Right renal pelvis (tissue), 4 donors: Measurements from ENCODE around the gene PPP6R3. TPM values are rescaled to one million over a fixed set of nuclear protein-coding genes. Genes with fewer than 3 reads are reported as not detected.
A peak's percentile ranks its signal among the peaks of the same experiment; 100 is the strongest.
"Not testable (repeated sequence)": the region's sequence is repeated elsewhere in the genome, so short reads cannot be mapped to it uniquely, and the experiment has no call there.

Experiments used
- DNase-seq, 4 donors: peaks; one replicate each; pipeline ENCODE4 v3.0.0-alpha.2; 2013; ENCODE audit warnings: low read depth in 4 of 4, low spot score in 3 of 4, missing footprints in 1 of 4
- polyA plus RNA-seq, 4 donors: library from polyadenylated mRNA; unstranded; fragments of 120-200 nt; gene quantifications; one replicate each; pipeline ENCODE4 v1.2.1, GENCODE V29; 2013; ENCODE audit not compliant: insufficient read length in 4 of 4

Gene PPP6R3
- polyA plus RNA-seq, 4 donors, result 82.7 to 109 (median 101) TPM

DNA sequence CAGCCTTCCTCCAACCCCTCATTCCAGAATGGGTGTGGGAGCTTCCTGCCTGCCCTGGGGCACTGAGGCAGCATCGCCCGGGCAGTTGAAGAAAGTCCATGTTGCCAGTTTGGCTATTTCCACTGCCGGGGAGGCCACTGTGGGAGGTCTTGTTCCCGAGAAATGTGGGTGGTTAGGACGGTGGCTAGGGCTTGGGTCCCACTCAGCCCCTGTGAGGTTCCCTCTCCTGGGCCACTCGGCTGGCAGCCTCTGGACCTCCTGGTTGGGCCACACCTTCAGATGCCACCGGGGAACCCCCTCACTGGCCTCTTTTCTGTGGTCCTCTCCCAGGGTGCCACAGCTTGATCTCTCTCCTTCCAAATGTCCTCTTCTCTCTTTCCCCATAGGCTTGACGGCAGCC is 5.1 kb upstream of the PPP6R3 start:
- no peak for DNase-seq

DNA sequence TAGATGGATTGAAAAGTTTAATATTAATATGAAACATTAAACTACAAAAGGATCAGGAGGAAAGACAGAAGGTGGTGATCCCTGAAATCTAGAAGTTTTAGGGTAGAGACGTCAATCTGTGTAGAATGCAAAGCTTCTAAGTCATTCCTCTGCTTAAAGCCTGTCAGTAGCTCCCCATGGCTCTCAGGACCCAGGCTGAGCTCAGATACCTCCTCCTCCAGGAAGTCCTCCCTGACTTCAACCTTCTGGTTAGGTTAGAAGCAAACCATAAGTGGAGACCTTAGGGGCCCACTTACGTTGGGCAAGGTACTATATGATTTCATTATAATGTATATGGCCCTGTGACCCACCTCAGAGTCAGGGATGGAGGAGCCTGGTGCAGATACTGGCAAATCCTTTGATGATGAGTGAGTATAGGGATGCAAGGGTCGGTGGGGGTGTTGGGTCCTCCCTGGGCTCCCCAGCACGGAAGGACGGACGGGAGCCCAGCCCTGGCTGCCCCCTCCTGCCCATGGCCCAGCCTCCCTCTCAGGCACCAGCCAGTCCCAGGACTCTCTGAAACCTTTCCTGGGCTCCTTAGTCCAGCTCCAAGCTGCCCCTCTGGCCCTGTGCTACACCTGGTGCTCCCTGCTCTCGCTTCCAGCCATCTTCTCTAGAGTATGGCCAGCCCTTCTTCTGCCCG is 3.2 kb upstream of the PPP6R3 start:
- no peak for DNase-seq

DNA sequence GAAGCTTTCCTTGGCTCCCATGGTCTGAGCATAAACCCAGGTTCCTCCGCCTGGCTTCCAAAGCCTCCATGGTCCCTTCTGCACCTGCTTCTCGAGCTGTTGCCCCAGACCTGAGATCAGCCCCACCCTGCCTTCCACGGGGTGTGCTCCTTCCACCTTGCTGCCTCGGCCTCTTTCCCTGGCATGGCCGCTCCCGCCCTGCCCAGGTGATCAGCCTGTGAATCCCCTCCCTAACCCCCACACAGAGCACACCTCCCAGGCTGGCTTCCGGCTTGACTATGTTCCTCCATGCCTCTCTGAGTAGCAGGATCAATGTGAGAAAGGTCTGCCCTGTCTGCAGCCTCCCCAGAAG is 2.7 kb upstream of the PPP6R3 start:
- no peak for DNase-seq

DNA sequence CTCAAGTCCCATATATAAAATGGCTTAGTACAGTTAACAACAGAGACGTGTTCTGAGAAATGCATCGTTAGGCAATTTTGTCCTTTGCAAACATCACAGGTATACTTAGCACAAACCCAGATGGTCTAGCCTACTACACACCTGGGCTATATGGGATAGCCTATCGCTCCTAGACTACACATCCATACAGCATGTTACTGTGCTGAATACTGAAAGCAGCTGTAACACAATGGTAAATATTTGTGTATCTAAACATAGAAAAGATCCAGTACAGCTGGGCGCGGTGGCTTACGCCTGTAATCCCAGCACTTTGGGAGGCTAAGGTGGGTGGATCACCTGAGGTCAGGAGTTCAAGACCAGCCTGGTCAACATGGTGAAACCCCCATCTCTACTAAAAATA is 2.2 kb upstream of the PPP6R3 start:
- not testable (repeated sequence) for DNase-seq

DNA sequence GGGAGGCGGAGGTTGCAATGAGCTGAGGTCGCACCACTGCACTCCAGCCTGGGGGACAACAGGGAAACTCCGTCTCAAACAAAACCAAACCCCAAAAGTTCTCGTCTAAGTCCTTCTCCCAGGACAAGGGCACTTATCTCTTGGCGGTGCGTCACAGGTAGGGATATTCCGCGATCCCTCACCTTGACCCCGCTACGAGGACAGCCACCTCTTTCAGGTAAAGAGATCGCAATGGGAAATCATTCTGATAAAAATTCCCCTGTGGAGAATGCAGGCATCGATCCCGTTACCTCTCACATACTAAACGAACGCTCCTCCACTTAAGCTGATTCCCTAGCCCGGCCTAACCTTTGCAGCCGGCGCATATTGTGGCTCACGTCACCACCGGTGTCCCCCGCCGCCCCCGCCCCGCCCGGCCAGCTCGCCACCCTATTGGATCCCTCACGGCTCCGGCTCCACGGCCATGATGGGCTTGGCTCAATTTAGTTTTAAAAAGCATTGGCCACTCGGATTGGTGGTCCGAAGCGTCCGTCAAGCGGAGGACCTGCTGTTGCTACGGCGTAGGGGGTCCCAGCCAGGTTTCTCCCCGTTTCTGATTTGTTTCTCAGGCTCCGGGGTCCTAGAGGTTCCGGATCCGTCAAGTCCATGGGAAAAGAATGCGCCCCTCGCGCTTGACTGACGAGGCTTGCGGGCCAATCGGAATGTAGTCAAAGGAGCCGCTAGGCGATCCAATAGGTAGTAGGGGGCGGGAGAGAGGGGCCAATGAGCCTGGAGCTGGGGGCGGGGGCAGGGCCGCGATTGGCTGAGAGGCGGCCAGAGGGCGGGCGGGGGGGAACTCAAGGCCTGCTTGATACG is 439 bp upstream of the PPP6R3 start:
- DNase-seq, result peak; percentile 98 to 100 (median 100)

DNA sequence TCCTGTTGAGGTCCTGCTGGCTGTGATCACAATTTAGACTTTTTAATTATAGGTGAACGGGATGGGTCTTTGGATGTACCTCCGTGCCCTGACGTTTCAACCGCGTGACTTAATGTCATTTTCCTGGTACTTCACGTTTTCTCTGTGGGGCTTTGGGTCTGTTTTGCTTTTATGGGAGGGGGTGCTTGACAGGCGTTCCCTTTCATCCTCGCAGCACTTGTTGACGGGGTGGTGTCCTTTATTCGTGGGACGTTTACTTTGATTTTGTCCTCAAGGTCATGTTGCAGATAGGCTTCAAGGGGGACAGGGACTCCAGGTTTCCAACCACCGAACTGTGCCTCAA is 994 bp downstream of the PPP6R3 start:
- no peak for DNase-seq

DNA sequence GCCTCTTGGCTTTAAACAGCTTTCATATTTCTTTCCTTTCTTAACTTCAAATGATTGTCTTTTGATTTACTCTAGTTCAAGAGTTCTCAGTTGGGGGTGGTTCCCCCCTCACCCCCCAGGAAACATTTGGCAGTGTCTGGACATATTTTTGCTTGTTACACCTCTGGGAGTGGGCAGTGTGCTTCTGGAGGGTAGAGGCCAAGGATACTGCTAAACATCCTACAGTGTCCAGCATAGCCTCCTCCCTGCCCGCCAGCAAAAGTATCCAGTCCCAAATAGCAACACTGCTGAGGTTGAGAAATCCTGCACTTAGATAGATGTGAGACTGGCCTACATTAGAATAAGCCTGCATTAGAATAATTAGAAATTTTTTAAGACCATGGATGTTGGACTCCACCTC is 3.2 kb downstream of the PPP6R3 start:
- no peak for DNase-seq

DNA sequence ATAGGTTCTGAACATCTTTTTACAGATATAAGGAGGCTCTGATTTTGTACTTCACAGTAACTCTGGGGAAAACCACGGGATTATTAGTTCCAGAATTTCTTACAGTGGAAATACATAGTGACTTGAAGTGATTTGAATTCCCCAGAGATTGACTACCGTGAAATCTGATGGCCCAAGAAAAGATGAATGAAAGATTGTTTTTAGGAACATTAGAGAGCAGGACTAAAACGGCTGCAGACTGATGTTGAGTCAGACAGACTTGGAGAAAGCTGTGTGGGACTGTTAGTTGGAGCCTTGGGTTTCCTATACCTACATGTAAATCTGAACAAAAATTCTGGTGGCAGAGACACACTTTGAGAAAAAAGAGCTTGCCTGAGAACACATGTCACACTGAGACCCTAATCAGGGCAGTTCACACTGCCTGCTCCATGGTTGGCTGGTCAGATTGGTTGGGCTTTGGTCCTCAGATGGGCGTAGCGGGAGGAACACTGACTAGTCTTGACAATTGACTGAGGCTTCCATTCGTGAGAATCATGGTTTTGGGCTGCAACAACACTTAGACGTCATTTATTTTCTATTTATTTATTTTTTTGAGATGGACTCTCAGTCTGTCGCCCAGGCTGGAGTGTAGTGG is 6.8 kb downstream of the PPP6R3 start:
- no peak for DNase-seq

DNA sequence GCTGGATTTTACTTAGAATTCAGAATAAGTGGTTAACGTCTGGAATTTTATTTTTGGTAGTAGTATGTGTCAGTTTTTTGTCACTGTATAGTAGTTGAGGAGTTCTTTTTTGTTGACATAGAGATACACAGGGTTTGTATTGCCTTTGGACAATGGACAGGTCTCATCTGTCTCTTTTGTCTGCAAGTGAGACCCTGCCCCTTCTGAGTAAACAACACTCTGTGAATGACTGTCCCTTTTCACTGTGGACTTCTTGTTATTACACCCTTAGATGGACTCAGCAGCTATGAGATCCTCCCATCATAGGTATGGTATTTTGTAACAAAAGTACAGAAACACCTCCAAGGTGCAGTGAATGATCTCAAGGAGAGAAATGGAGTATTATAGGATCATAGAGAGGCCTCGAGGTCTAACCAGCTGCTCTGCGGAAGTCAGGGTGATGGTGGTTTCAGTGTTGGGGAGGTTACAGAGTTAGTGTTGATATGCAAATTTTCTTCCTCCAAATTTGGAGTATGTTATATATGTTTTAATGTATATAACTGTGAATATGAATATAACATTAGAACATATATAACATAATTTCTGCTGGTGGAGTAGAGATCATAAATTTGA is 7.8 kb downstream of the PPP6R3 start:
- no peak for DNase-seq

DNA sequence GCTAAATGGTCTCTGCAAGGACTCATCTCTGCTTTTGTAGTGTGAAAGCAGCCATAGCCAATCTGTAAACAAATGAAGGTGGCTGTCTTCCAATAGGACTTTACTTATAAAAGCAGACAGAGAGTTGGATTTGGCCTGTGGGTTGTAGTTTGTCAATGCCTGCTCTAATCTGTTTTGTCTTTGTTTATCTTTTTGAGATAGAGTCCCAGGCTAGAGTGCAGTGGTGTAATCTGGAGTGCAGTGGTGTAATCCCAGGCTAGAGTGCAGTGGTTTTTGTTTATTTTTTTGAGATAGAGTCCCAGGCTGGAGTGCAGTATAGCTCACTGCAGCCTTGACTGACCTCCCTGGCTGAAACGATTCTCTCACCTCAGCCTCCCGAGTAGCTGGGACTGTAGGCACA is 8.6 kb downstream of the PPP6R3 start:
- no peak for DNase-seq

DNA sequence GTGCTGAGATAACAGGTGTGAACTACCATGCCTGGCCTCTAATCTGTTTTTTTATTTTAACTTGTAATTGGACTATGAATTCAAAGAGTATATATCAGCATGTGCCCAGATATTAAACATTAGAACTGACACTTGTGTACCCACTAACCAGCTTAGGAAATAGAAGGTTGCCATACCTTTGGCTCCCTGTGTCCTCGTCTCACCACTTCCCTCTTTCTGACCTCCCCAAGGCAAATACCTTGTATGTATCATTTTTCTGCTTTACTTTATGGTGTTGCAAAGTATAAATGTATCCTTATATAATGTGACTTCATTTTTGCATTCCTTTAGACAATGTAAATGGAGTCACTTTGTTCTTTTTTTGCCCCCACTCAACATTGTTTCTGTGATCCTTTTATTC is 9.1 kb downstream of the PPP6R3 start:
- DNase-seq, result no peak

DNA sequence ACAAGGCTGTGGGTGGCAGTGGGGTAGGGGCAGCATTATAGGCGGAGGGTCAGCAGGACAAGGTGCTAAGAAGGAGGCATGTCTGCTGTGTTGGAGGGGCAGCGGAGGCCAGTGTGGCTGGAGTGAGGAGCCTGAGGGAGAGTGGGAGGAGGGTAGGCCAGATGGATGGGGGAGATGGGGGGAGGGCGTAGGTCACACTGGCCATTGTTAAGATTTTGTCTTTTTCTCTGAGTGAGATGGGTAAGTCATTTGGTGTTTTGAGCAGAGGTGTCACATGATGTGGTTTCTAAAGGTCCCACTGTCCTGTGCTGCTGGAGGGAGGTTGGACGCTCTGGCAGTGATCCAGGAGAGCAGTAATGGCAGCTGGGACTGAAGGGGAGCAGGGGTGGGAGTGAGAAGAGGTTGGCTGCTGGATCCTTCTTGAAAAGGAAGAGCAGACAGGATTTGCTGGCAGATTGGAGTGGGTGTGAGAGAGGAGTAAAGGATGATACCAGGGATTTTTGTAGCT is 9.8 kb downstream of the PPP6R3 start:
- DNase-seq, result no peak

DNA sequence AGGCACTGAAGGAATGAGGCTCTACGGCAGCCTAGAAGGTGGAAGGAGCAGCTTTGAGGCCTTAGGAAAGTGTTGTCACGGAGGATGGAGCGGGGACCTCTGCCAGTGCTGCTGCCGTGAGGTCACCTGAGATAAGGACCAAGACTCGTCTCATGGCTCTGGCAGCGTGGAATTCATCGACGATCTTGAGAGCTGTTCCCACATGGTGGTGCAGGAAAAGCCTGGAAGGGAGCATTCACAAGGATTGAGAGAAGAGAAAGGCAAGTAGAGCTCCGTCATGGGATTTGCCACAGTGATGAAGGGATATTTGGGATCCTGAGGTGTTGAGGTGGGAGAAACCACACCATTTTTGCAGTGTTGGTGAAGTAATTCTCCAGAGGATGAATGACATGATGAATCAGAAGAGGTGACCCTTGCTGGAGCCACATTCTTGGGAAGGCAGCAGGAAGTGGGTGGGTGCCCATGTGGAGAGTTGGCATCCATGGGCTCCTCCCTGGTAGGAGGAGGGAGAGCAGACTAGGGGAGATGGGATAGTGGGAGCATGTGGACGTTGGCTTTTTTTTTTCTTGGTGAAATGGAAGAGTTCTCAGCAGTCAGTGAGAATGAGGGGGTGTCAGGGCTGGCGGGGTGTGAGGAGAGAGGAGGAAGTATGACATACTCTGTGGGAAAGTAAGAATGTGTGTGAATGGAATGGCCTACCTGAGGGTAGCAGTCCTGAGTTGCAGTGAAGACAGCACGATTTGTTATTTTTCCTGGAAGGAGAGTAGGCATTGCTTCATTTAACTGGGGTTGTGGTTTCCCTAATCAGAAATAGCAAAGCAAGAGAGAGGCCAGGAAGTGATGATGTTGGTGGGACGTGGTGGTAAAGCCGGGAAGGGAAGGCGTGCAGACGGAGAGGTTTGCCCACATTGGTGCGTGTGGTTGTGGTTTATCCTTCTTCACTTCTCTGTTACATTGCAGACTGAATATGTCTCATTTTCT is 11.1 kb downstream of the PPP6R3 start:
- DNase-seq, result no peak

DNA sequence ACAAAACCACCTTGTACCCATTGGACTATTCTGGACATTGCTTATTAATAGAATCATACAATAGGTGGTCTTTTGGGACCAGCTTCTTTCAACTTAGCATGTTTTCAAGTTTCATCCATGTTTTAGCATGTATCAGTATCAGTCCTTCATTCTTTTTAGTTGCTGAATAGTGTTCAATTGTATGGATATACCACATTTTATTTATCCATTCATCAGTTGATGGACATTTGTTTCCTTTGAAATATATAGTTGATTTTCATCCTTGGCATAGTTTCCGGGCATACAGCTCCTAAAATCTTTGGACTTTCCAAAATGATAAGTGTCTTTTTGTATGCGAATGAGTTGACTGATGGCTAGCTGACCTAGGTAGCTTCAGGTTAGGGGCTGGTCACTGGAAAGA is 12.2 kb downstream of the PPP6R3 start:
- DNase-seq, result no peak

DNA sequence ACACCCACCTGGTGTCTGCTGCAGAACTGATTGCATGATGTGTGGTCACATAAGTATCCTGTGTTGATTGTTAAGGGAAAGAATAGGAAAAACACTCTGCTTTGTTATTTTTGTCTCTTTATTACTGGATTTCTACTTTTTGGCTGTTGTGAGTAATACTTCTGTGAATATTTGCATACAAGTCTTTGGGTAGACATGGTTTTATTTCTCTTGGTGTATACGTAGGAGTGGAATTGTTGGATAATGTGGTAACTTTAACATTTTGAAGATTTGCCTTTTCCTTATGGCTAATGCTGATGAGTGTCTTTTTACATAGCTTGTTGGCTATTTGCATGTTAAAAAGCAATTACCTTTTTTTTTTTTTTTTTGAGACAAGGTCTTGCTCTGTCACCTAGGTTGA is 13.1 kb downstream of the PPP6R3 start:
- DNase-seq, result no peak

DNA sequence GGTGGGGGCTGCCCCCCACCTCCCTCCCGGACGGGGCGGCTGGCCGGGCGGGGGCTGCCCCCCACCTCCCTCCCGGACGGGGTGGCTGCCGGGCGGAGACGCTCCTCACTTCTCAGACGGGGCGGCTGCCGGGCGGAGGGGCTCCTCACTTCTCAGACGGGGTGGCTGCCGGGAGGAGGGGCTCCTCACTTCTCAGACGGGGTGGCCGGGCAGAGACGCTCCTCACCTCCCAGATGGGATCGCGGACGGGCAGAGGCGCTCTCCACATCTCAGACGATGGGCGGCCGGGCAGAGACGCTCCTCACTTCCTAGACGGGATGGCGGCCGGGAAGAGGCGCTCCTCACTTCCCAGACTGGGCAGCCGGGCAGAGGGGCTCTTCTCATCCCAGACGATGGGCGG is 15.1 kb downstream of the PPP6R3 start:
- not testable (repeated sequence) for DNase-seq

DNA sequence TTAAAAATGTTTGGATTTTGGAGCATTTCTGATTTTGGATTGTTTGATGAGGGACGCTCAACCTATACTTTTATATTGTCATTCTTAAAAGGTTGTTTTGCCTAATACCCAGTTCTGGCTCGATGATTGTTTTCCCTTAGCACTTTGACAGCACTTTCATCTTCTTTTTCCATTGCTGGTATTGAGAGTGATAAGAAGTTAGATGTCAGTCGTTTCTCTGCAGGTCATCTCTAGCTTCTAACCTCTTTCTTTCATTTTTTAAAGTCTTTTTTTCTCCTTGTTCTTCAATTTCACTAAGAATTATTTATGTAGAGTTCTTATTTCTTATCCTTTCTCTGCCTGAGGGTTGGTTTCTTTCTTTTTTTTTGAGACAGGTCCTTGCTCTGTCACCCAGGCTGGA is 18.8 kb downstream of the PPP6R3 start:
- no peak for DNase-seq

DNA sequence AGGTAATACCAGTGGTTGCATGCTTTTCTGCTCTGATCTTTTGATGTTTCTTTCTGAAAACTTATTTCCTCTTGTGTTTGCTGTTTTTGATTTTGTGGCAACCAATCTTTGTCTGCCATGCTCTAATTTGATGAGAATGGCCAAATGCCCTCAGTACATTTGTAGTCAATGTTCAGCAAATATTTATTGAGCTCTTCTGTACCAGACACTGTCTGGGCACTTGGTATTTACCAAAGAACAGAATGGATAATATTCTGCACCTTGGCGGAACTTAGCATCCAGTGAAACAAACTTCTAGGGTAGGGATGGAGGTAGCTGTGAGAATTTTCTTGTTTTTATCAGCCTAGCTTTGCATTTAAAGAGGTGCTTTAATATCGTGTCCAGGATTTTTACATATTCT is 19.6 kb downstream of the PPP6R3 start:
- DNase-seq, result no peak

DNA sequence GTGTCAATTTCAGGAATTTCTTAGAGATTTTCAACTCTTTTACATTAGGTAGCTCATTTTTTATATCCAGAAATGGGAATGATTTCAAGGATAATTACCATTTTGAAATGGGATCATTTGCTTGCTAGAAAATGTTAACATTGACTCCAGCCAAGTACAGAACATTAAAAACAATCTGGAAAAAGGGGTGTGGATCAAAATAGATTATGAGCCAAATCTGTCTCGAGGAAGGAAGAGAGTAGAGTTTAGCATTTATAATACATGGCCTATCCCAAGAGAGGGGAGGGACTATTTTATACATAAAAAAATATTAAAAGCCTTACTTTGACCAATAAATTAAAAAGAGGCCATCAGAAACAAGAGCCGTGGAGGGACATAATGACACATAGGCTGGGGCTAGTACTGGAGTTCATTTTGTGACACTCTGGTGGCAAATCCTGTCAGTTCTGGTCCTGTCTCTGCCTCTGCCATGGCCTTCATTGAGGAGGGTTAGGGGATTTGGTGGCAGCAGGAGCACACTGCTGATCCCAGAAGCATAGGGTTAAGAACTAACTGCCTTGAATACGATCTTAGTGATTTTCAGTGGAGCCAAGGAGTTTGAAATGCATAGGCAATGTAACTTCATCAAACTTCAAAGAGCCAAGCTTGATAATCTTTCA is 20.4 kb downstream of the PPP6R3 start:
- no peak for DNase-seq
